Gastroesophageal sphincter (tissue), 4 donors: ENCODE results near the gene LIMA1. TPM values are rescaled to one million over a fixed set of nuclear protein-coding genes. Genes with fewer than 3 reads are reported as not detected.

Source experiments
- ATAC-seq: fragments of 150-250 bp; one replicate; pipeline ENCODE4 v1.9.1; 2016; ENCODE audit warnings: mild to moderate bottlenecking, moderate library complexity
- H3K27ac ChIP-seq, 4 donors: fragments of 200-600 bp; sonication (generic) in 3 of 4; 1 replicate in 3 of 4; 2 replicates in 1 of 4; pipeline ENCODE4 v1.5.1; 2016 to 2019
- H3K27me3 ChIP-seq: fragments of 200-600 bp; sonication (generic); one replicate; pipeline ENCODE4 v1.5.1; 2019
- H3K36me3 ChIP-seq, 2 donors: fragments of 200-600 bp; sonication (generic); one replicate each; pipeline ENCODE4 v1.5.1; 2019; ENCODE audit warnings: control low read depth in 1 of 2
- H3K4me1 ChIP-seq, 3 donors: fragments of 200-600 bp; sonication (generic); 1 replicate in 2 of 3; 2 replicates in 1 of 3; pipeline ENCODE4 v1.5.1; 2016 to 2019; ENCODE audit warnings: control low read depth in 2 of 3
- H3K4me3 ChIP-seq, 2 donors: fragments of 200-600 bp; sonication (generic); one replicate each; pipeline ENCODE4 v1.5.1; 2019; ENCODE audit warnings: mild to moderate bottlenecking in 1 of 2, moderate library complexity in 1 of 2
- H3K9me3 ChIP-seq, 3 donors: fragments of 200-600 bp; sonication (generic); one replicate each; pipeline ENCODE4 v1.5.1; 2017 to 2019; ENCODE audit warnings: control low read depth in 2 of 3
- EP300 ChIP-seq: sonication (generic); formaldehyde crosslinking; IDR thresholded peaks from one replicate; pipeline ENCODE4 v1.6.1; 2017; ENCODE audit warnings: antibody characterized with exemption, mild to moderate bottlenecking
- POLR2A ChIP-seq, 2 donors: fragments of 450-650 bp; IDR thresholded peaks; one replicate each; pipeline ENCODE4 v1.6.1; 2017; ENCODE audit warnings: antibody characterized with exemption in 2 of 2, mild to moderate bottlenecking in 2 of 2, moderate library complexity in 1 of 2
- POLR2AphosphoS5 ChIP-seq: sonication (generic); formaldehyde crosslinking; IDR thresholded peaks from one replicate; pipeline ENCODE4 v1.6.1; 2017; ENCODE audit warnings: antibody characterized with exemption
- WGBS, 2 donors: methylation state at CpG; one replicate each; pipeline ENCODE4 v1.1.5; 2018; ENCODE audit warnings: low coverage in 1 of 2; 5-methylcytosine and 5-hydroxymethylcytosine counted together
- total RNA-seq, 4 donors: library from RNA; depleted of rRNA; stranded (reverse); fragments of >200 nt; gene quantifications; one replicate each; pipeline ENCODE4 v1.1.0, GENCODE V29; 2016
- TF ChIP-seq, protein P1 (sequence below), 4 experiments: fragments of 200-600 bp in 2 of 4; fragments of 450-650 bp in 2 of 4; sonication (generic) in 1 of 4; IDR thresholded peaks; one replicate each; pipeline ENCODE4 v1.5.1; 2017 to 2019; ENCODE audit warnings: antibody characterized with exemption in 4 of 4, mild to moderate bottlenecking in 2 of 4, moderate library complexity in 2 of 4

LIMA1 gene
- total RNA-seq, 4 donors from 2014 or later: 27.6 to 91.3 (median 64.6) TPM

DNA sequence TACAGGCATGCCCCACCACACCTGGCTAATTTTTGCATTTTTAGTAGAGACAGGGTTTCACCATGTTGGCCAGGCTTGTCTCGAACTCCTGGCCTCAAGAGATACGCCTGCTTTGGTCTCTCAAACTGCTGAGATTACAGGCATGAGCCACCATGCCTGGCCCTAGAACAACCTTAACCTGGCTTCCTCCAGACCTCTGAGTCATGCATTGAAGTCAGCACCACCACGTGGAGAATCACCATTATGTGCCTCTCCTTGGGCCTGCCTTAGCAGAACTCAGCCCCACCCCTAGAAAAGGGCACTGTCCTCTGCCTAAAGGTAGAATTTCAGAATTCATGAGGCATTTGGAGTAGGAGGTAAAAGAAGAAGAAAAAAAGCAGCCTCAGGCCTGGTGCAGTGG is 49.0 kb downstream of the LIMA1 start:
- Histone ChIP-seq H3K27ac (no peak overlapping the region), H3K4me1 (no peaks in the 10 kb centered on the region), H3K27me3 (no peaks in the 10 kb centered on the region), H3K4me3 (no peak overlapping the region), H3K9me3 (no peaks in the 10 kb centered on the region), H3K36me3 (peaks cover 0 to 22% of the 10 kb centered on the region in 2 donors)
- 20% methylated on average over 1 of the region's 3 CpGs; no CpG with 5 or more reads in 1 of the 2 donors for WGBS, 2 donors
- ATAC-seq: no peak
- TF ChIP-seq POLR2AphosphoS5: no peak
- TF ChIP-seq, protein P1, sequence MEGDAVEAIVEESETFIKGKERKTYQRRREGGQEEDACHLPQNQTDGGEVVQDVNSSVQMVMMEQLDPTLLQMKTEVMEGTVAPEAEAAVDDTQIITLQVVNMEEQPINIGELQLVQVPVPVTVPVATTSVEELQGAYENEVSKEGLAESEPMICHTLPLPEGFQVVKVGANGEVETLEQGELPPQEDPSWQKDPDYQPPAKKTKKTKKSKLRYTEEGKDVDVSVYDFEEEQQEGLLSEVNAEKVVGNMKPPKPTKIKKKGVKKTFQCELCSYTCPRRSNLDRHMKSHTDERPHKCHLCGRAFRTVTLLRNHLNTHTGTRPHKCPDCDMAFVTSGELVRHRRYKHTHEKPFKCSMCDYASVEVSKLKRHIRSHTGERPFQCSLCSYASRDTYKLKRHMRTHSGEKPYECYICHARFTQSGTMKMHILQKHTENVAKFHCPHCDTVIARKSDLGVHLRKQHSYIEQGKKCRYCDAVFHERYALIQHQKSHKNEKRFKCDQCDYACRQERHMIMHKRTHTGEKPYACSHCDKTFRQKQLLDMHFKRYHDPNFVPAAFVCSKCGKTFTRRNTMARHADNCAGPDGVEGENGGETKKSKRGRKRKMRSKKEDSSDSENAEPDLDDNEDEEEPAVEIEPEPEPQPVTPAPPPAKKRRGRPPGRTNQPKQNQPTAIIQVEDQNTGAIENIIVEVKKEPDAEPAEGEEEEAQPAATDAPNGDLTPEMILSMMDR (IDR thresholded peaks at IDR 0.05): no peak
- no peak for TF ChIP-seq POLR2A (IDR thresholded peaks at IDR 0.05)
- no peak for TF ChIP-seq EP300

- TF ChIP-seq POLR2AphosphoS5 (no peak), POLR2A (IDR thresholded peaks at IDR 0.05) (no peak), EP300 (no peak)
- TF ChIP-seq, protein P1 (IDR thresholded peaks at IDR 0.05): no peak
- Histone ChIP-seq H3K27ac (no peak overlapping the region), H3K9me3 (no peaks in the 10 kb centered on the region), H3K4me3 (no peak overlapping the region), H3K27me3 (no peaks in the 10 kb centered on the region), H3K4me1 (no peaks in the 10 kb centered on the region), H3K36me3 (peaks cover 0 to 22% of the 10 kb centered on the region in 2 donors)
- WGBS, 2 donors: 87 to 94% methylated on average over 6 of the region's 9 CpGs
- ATAC-seq: no peak
These were observed 50.5 kb downstream of the LIMA1 start for GRCh38 chr12:50232771-50233209.

DNA sequence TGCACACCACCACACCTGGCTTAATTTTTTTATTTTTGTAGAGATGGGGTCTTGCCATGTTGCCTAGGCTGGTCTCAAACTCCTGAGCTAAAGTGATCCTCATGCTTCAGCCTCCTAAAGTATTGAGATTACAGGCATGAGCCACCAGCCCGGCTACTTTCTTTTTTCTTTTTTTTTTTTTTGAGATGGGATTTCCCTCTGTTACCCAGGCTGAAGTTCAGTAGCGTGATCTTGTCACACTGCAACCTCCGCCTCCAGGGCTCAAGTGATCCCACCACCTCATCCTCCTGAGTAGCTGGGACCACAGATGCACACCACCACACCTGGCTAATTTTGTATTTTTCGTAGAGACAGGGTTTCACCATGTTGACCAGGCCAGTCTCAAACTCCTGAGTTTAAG is 51.1 kb downstream of the LIMA1 start:
- no peak for ATAC-seq
- no peak overlapping the region for H3K27ac ChIP-seq
- H3K9me3 ChIP-seq: no peaks in the 10 kb centered on the region
- TF ChIP-seq POLR2A (IDR thresholded peaks at IDR 0.05): no peak
- no peak for TF ChIP-seq POLR2AphosphoS5
- TF ChIP-seq, protein P1 (IDR thresholded peaks at IDR 0.05): no peak
- TF ChIP-seq EP300: no peak
- H3K4me3 ChIP-seq: no peak overlapping the region
- H3K4me1 ChIP-seq: no peaks in the 10 kb centered on the region
- WGBS, 2 donors: 91 to 93% methylated on average over 4 of the region's 4 CpGs
- H3K27me3 ChIP-seq: no peaks in the 10 kb centered on the region
- peaks cover 0 to 21% of the 10 kb centered on the region in 2 donors for H3K36me3 ChIP-seq

DNA sequence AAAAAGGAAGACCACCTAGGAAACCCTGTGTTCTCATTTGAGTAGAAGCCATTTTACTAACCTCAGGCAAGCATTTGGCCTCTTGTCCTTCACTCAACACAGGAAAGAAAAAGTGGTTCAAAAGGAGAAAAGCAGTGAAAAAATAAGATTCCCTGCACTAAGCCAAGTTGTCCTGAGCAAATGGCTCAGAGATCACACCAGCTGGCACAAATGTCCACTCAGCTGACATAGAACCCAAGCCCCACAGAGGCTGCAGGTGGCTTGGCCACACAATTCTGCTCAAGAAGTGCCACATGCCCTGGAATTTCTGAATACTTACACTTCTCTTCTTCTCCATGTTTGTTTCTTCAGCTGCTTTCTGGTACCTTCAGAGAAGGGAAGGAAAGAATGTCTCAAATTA is 52.0 kb downstream of the LIMA1 start:
- Histone ChIP-seq H3K27ac (no peak overlapping the region), H3K4me1 (no peaks in the 10 kb centered on the region), H3K4me3 (no peak overlapping the region), H3K9me3 (no peaks in the 10 kb centered on the region), H3K36me3 (peaks cover 0 to 14% of the 10 kb centered on the region in 2 donors), H3K27me3 (no peaks in the 10 kb centered on the region)
- TF ChIP-seq, protein P1 (IDR thresholded peaks at IDR 0.05): no peak
- no peak for TF ChIP-seq EP300
- TF ChIP-seq POLR2A (IDR thresholded peaks at IDR 0.05): no peak
- TF ChIP-seq POLR2AphosphoS5: no peak
- ATAC-seq: no peak

DNA sequence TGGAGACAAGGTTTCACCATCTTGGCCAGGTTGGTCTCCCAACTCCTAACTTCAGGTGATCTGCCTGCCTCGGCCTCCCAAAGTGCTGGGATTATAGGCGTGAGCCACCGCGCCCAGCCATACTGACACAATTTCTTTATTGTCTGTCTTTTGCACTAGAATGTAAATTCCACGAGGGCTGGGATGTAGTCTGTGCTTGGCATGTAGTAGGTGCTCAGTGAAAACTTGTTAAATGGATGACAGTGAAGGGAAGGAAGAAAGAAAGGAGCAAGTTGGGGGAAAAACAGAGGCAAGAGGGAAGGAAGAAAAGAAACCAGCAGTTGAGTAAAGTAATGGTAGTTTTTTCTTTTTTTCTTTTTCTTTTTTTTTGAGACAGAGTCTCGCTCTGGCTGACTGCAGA is 53.1 kb downstream of the LIMA1 start:
- Histone ChIP-seq H3K4me1 (no peaks in the 10 kb centered on the region), H3K9me3 (no peaks in the 10 kb centered on the region), H3K4me3 (no peak overlapping the region), H3K27me3 (no peaks in the 10 kb centered on the region), H3K27ac (no peak overlapping the region), H3K36me3 (peaks cover 0 to 14% of the 10 kb centered on the region in 2 donors)
- TF ChIP-seq EP300 (no peak), POLR2AphosphoS5 (no peak), POLR2A (IDR thresholded peaks at IDR 0.05) (no peak)
- TF ChIP-seq, protein P1 (IDR thresholded peaks at IDR 0.05): no peak
- ATAC-seq: no peak
- 89 to 96% methylated on average over 5 to 6 of the region's 6 CpGs for WGBS, 2 donors
